T-helper 22 cell (primary cell): Measurements from ENCODE around the gene POMZP3.
"Not testable (repeated sequence)": the region's sequence is repeated elsewhere in the genome, so short reads cannot be mapped to it uniquely, and the experiment has no call there.

Experiments used
- DNase-seq: peaks from one replicate; pipeline ENCODE4 v3.0.0-alpha.2; 2020; ENCODE audit warnings: low read depth

The POMZP3 gene

GRCh38 chr7:76626989-76627642 is at the start of gene POMZP3:
Gene POMZP3 (minus strand): TSS chr7:76627279. CDS start chr7:76626064, 1,215 bp downstream.
- DNase-seq, result not testable (repeated sequence)

GRCh38 chr7:76675783-76676182 is 48.7 kb upstream of the POMZP3 start:
- DNase-seq, result not testable (repeated sequence)

GRCh38 chr7:76673346-76673745 is 46.3 kb upstream of the POMZP3 start:
- not testable (repeated sequence) for DNase-seq

GRCh38 chr7:76659212-76659611 is 32.1 kb upstream of the POMZP3 start:
- not testable (repeated sequence) for DNase-seq

- DNase-seq, result not testable (repeated sequence)
Measured at GRCh38 chr7:76656425-76656824, 29.3 kb upstream of the POMZP3 start.

GRCh38 chr7:76642620-76643019 is 15.5 kb upstream of the POMZP3 start:
- DNase-seq, result not testable (repeated sequence)

GRCh38 chr7:76637061-76637691 is 10.1 kb upstream of the POMZP3 start:
- not testable (repeated sequence) for DNase-seq

- peak; percentile 12 for DNase-seq
Measured at GRCh38 chr7:76626581-76626980, 498 bp downstream of the POMZP3 start.

- DNase-seq, result not testable (repeated sequence)
Measured at GRCh38 chr7:76619439-76620190, 7.5 kb downstream of the POMZP3 start.

GRCh38 chr7:76613783-76614182 is 13.3 kb downstream of the POMZP3 start:
- DNase-seq, result not testable (repeated sequence)

GRCh38 chr7:76612232-76612631 is 14.8 kb downstream of the POMZP3 start:
- DNase-seq, result not testable (repeated sequence)

GRCh38 chr7:76609864-76610263 is 17.2 kb downstream of the POMZP3 start:
- DNase-seq, result not testable (repeated sequence)

GRCh38 chr7:76608469-76608868 is 18.6 kb downstream of the POMZP3 start:
- DNase-seq, result not testable (repeated sequence)

GRCh38 chr7:76606027-76606426 is 21.1 kb downstream of the POMZP3 start:
- not testable (repeated sequence) for DNase-seq

GRCh38 chr7:76600650-76601049 is 26.4 kb downstream of the POMZP3 start:
- not testable (repeated sequence) for DNase-seq

- not testable (repeated sequence) for DNase-seq
Measured at GRCh38 chr7:76600116-76600482, 27.0 kb downstream of the POMZP3 start.

- not testable (repeated sequence) for DNase-seq
Measured at GRCh38 chr7:76598590-76599264, 28.4 kb downstream of the POMZP3 start.

GRCh38 chr7:76597288-76597687 is 29.8 kb downstream of the POMZP3 start:
- DNase-seq, result not testable (repeated sequence)

- DNase-seq, result not testable (repeated sequence)
Measured at GRCh38 chr7:76592694-76593093, 34.4 kb downstream of the POMZP3 start.

GRCh38 chr7:76591602-76592304 is 35.3 kb downstream of the POMZP3 start:
- DNase-seq, result not testable (repeated sequence)

GRCh38 chr7:76591033-76591432 is 36.0 kb downstream of the POMZP3 start:
- DNase-seq, result not testable (repeated sequence)
